ENCODE results near the gene CRAT. TPM values are rescaled to one million over a fixed set of nuclear protein-coding genes. Genes with fewer than 3 reads are reported as not detected.

CRAT gene
- 30.8 and 39.4 TPM in 2 replicates for total RNA-seq (ENCODE audit: low replicate concordance)

DNA sequence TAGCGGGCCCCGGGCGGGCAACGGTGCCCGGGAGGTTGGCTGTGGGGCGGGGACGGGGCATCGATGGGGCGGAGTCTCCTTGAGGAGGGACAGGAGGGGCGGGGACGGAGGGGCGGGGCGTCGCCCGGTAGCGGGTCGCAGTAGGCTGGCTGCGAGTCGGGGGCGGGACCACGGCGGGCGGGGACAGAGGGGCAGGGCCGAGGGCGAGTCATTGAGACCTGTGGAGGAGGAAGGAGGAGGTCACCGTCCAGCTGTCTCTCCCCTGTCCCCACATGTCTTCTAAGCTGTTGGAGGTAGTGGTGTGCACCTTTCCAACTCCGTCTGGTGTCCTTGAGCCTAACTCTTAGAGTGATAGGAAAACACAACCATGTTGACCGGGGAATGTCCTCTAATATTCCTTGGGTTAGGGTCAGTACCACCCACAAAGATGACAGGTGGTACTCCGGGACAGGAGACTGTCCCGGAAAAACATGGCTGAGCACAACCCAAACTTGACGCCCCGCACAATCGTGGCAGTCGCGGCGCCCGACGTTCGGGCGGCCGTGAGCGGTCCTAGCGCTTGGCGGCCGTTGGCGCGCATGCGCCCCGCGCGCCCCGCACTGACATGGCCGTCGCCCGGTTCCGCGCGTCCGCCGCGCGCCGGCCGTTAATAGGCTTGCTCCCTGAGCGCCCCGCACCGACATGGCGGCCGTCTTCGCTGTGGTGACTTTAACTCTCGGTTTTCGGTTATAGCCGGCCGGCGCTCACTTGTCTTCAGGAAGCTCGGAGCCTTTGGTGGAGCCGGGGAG, at the start of gene CRAT, which contains the start of gene PTPA:
Gene CRAT (minus strand): TSS at position 54 of the 788 bp plus-strand sequence. CDS start 284 bp downstream, outside the sequence.
Gene PTPA (plus strand): TSS at position 676 of the 788 bp plus-strand sequence. CDS start 186 bp downstream, outside the sequence.

DNA sequence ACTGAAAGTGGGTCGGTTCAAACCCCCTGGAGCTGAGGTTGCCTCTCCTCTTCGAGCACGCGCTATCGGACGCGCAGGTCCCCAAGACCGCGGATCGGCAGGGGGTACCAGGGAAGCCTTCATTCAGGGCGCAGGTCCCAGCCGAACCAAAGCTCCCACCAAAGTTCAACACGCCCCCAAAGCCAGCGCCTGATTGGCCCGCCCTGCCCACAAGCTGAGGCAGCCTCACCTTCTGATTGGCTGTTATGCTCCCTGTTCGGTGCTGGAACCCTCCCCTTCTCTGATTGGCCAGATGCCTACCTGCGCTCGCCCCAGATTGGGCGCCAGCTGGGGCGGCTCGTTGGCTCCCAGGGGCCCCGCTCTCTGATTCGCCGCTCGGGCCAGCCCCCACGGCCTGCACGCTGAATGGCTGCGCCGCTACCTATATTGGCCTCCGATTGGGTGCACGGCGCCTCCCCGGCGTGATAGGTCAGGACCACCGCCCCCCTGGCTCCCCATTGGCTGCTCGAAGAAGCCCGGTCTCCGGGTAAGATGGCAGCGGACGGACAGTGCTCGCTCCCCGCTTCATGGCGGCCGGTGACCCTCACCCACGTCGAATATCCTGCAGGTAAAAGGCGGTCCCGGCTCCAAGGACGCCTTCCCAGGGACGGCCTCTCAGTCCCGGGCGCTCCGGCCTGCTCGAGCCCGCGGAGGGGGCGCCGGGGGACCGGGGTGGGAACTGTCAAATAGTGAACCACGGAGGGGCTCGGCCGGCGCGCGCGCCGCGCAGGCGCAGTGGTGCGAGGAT, 29.8 kb downstream of the CRAT start, which contains the start of gene DOLPP1:
Gene DOLPP1 (plus strand): TSS at position 511 of the 787 bp plus-strand sequence. CDS start 21 bp downstream, at position 532.

Other genes starting within 250 kb of the CRAT start
- gene KYAT1, start 228.8 kb downstream of the CRAT start, total RNA-seq (ENCODE audit: low replicate concordance), result 4.8 and 9.0 TPM in 2 replicates
- gene LRRC8A, start 228.7 kb downstream of the CRAT start, total RNA-seq (ENCODE audit: low replicate concordance), result 38.6 and 39.5 TPM in 2 replicates
- 6.1 and 15.3 TPM in 2 replicates for gene PHYHD1, start 189.8 kb downstream of the CRAT start, total RNA-seq (ENCODE audit: low replicate concordance)
- gene DOLK, start 163.2 kb downstream of the CRAT start, total RNA-seq (ENCODE audit: low replicate concordance), result 19.7 and 20.4 TPM in 2 replicates
- 41.8 and 56.3 TPM in 2 replicates for gene NUP188, start 163.1 kb downstream of the CRAT start, total RNA-seq (ENCODE audit: low replicate concordance)
- 22.0 and 31.5 TPM in 2 replicates for gene SH3GLB2, start 82.5 kb downstream of the CRAT start, total RNA-seq (ENCODE audit: low replicate concordance)
- gene MIGA2, start 74.2 kb downstream of the CRAT start, total RNA-seq (ENCODE audit: low replicate concordance), result 12.4 and 20.1 TPM in 2 replicates
- gene DOLPP1, start 29.7 kb downstream of the CRAT start, total RNA-seq (ENCODE audit: low replicate concordance), result 5.1 and 9.2 TPM in 2 replicates
- 74.3 and 111 TPM in 2 replicates for gene PTPA, start 622 bp upstream of the CRAT start, total RNA-seq (ENCODE audit: low replicate concordance)
- 19.8 and 49.8 TPM in 2 replicates for gene IER5L, start 67.5 kb upstream of the CRAT start, total RNA-seq (ENCODE audit: low replicate concordance)